Measurements from ENCODE around the gene SLC38A2.
"Not testable (repeated sequence)": the region's sequence is repeated elsewhere in the genome, so short reads cannot be mapped to it uniquely, and the experiment has no call there.

The SLC38A2 gene

DNA sequence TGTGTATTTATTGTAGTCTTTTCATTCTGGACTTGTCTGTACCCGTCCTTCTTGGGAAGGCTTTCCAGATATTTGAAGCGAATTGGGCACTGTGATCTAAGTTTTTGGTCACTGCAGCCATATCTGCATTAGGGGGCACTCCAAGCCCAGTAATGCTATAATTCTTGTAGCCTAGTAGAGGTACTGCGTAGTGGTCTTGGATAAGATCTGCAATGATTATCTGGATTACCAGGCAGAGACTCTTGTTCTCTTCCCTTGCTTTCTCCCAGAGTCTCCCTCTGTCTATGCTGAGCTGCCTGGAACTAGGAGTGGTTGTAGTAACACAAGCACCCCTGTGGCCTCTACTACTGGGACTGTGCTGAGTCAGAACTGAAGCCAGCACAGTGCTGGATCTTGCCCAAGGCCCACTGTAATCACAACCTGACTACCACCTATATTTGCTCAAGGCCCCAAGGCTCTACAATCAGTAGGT lies 30.0 kb downstream of the SLC38A2 start:
- DNase-seq (ENCODE audit: extremely low spot score, insufficient read length, low read depth) (no peak), FAIRE-seq (peak; percentile 47)

DNA sequence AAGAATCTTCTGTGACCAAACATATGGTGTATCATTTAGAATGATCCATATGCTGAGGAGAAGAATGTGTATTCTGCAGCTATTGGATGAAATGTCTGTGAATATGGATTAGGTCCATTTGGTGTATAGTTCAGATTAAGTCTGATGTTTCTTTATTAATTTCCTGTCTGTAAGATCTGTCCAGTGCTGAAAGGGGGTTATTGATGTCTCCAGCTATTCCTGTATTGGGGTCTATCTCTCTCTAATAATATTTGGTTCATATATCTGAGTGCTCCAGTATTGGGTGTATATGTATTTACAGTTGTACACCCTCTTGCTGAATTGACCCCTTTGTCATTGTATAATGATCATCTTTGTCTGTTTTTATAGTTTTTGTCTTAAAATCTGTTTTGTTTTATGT lies 33.5 kb downstream of the SLC38A2 start:
- FAIRE-seq = no peak
- DNase-seq (ENCODE audit: extremely low spot score, insufficient read length, low read depth) = no peak

DNA sequence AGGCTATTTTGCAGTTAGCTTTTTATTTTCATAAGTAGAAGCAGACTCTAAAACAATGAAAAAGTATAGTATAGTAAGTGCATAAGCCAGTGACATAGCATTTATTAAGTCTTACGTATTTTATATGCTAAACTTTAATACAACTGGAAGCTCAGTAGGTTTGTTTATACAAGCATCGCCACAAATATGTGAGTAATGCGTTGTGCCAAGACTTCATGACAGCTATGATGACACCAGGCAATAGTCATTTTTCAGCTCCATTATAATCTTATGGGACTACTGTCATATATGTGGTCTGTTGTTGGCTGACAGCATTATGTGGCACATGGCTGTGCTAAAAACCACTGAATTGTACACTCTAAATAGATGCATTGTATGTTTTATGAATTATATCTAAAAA lies 40.3 kb downstream of the SLC38A2 start:
- FAIRE-seq = no peak
- DNase-seq (ENCODE audit: extremely low spot score, insufficient read length, low read depth) = no peak

DNA sequence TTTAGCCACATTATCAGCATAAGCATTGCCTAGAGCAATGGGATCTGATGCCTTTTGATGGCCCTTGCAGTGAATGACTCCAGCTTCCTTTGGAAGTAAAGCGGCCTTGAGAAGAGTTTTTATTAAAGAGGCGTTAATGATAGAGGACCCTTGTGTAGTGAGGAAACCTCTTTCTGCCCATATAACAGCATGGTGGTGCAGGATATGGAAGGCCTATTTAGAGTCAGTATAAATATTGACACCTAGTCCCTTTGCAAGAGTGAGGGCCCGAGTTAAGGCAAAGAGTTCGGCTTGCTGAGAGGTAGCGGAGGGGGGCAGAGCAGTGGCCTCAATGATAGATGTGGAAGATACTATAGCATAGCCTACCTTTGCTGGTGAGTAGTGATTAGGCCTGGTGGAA lies 47.5 kb downstream of the SLC38A2 start:
- DNase-seq (ENCODE audit: extremely low spot score, insufficient read length, low read depth); FAIRE-seq: not testable (repeated sequence)

DNA sequence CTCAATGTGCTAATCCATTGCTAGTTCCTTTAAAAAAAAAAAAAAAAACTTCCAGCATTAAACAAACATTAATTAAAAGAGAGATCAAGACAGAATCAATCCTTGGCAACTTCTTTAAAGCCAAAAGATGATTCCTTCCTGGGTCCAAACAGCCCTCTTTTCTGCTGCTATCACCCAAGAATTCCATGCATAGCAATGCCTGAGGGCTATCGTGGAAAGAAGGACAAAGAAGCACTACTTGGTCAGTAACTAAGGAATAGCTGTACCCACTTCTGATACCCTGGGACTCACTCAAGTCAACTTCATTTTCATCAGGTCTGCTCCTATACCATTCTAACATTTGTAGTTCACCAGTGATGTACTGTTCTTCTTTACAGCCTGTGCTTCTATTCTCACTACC lies 51.8 kb downstream of the SLC38A2 start:
- FAIRE-seq = no peak

DNA sequence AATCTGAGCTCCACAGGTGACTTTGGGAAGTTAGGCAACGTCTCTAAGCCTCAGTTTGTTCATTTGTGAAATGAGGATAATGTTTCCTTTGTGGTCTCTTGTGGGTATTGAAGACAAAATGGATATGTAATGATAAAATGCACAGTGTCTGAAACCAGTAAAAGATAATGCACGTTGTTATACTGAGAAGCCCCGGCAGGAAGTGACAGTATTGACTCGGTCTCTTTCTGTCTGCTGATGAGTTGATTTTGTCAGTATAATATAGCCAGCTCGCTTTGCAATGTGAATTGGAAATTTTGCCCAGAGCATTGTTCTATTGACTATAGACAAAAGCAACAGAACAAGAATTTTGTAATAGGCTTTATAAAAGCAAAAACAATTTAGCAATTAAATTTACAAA lies 54.5 kb downstream of the SLC38A2 start:
- FAIRE-seq = no peak
- no peak for DNase-seq (ENCODE audit: extremely low spot score, insufficient read length, low read depth)

More for the DNA sequence above, 51.8 kb downstream of the SLC38A2 start:
- DNase-seq (ENCODE audit: extremely low spot score, insufficient read length, low read depth) = no peak

Data from GM18507 (cell line).